ENCODE data around the gene CBX1.

CBX1 gene

GRCh38 chr17:48023400-48024148 lies 77.7 kb downstream of the CBX1 start:
- DNase-seq (ENCODE audit: low read depth) = peak; percentile 30
- peak overlapping the region; percentile 54 for H3K4me3 ChIP-seq (ENCODE audit: low read depth, low read length)
- TF ChIP-seq, protein P1, sequence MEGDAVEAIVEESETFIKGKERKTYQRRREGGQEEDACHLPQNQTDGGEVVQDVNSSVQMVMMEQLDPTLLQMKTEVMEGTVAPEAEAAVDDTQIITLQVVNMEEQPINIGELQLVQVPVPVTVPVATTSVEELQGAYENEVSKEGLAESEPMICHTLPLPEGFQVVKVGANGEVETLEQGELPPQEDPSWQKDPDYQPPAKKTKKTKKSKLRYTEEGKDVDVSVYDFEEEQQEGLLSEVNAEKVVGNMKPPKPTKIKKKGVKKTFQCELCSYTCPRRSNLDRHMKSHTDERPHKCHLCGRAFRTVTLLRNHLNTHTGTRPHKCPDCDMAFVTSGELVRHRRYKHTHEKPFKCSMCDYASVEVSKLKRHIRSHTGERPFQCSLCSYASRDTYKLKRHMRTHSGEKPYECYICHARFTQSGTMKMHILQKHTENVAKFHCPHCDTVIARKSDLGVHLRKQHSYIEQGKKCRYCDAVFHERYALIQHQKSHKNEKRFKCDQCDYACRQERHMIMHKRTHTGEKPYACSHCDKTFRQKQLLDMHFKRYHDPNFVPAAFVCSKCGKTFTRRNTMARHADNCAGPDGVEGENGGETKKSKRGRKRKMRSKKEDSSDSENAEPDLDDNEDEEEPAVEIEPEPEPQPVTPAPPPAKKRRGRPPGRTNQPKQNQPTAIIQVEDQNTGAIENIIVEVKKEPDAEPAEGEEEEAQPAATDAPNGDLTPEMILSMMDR (IDR thresholded peaks at IDR 0.05; ENCODE audit: insufficient read depth, low read depth, low read length, missing control alignments) = no peak

DNA sequence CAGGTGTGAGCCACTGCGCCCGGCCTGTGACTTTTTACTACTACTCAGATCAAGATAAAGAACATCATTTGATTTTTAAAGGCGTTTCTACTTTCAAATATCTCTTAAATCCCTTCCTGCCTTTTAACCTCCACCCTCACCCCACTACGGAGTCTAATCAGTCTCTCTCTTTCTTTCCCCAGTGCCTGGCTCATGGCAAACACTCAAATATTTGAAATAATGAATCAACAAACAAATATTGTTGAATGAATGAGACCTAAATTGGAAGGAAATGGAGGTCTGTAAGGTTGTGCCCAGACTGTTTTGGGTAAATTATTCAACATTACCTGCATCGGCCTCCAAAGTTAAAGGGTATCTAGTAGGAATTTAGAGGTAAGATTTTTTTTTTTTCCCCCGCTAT lies 78.4 kb downstream of the CBX1 start:
- TF ChIP-seq, protein P1 (IDR thresholded peaks at IDR 0.05; ENCODE audit: insufficient read depth, low read depth, low read length, missing control alignments) = no peak
- H3K4me3 ChIP-seq (ENCODE audit: low read depth, low read length) = no peak overlapping the region
- no peak for DNase-seq (ENCODE audit: low read depth)

DNA sequence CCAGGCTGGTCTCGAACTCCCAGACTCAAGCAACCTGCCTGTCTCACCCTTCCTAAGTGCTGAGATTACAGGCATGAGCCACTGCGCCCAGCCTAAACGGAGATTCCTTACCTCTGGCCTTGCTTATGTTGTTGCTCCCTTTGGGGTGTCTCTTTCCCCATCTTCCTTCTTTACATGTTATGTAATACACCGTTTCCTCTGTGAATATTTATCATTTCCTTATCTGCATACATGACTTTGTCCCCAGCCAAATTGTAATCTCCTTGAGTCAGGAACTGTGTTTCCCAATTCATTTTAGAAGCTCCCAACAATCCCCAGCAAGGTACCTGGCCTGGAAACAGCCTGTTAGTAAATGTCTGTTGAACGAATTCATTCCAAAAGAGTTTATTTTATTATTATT lies 79.3 kb downstream of the CBX1 start:
- TF ChIP-seq, protein P1 (IDR thresholded peaks at IDR 0.05; ENCODE audit: insufficient read depth, low read depth, low read length, missing control alignments) = no peak
- H3K4me3 ChIP-seq (ENCODE audit: low read depth, low read length) = no peak overlapping the region
- DNase-seq (ENCODE audit: low read depth) = no peak
